ENCODE measurements around the gene GLTP. TPM values are rescaled to one million over a fixed set of nuclear protein-coding genes. Genes with fewer than 3 reads are reported as not detected.

Gene GLTP
- total RNA-seq, 1 experiment from 2014 or later: 78.2 TPM

DNA sequence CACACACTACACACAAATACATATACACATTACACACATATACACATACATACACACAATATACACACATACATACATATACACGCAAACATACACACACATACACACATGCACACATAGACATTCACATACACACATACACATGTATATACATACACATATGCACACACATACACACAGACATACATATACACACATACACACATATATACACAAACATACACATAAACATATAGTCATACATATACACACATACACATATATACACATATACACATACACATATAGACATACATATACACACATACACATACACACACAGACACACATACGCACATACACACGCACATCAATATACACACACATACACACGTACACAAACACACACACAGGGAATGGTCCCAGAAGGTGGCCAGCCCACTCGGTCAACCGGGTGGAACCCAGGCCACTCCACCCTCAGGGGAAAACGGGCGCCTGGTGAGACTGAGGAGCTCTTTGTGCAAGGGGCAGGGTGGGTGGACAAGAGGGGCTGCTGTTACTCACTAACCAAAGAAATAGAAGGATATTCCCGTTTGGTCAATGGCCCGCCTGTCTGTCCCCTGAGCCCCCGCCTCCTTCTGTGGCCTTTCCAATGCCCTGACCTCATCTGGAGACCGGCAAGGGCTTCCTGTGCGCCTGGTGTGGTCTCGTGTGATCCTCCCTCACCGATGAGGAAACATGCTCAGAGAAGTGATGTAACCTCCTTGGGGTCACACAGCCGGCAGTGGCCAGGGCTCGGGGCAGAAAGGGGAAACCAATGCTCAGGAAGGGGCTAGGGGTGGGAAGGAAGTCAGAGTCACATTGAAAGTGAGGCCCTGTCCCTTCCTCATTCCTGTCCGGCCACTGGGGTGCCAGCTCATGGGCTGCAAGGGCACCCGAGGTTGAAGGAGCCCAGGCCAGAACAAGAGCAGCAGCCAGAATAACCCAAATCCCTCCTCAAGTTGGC lies 52.5 kb downstream of the GLTP start:
- Histone ChIP-seq H3K9ac (ENCODE audit: low read length) (no peak overlapping the region), H3K4me3 (ENCODE audit: low read length) (no peak overlapping the region), H3K9me3 (ENCODE audit: low read length) (no peaks in the 10 kb centered on the region), H3K79me2 (ENCODE audit: low read length) (no peaks in the 10 kb centered on the region), H3K27me3 (ENCODE audit: low read length) (no peaks in the 10 kb centered on the region), H3K36me3 (ENCODE audit: low read depth, low read length) (no peaks in the 10 kb centered on the region), H3F3A (ENCODE audit: low read length, unreplicated experiment) (no peaks in the 10 kb centered on the region), H3K27ac (ENCODE audit: low read length) (no peak overlapping the region), H3K4me1 (ENCODE audit: insufficient read depth, low read length) (peaks cover 7% of the 10 kb centered on the region), H3K9me2 (replicated peaks; ENCODE audit: low read length) (no peaks in the 10 kb centered on the region), H4K20me1 (ENCODE audit: low read length) (no peaks in the 10 kb centered on the region), H3K4me2 (ENCODE audit: low read length) (no peak overlapping the region), H2AFZ (ENCODE audit: low read length) (no peak overlapping the region)
- DNase-seq (no peak), ATAC-seq (no peak)
- no TSS peak for BruUV-seq (replicated peaks)
- intact Hi-C loops (cut with micrococcal nuclease): no loop called here
- POLR2A ChIA-PET (ENCODE audit: unreplicated experiment): no interaction called here
- no peak for TF ChIP-seq EZH2phosphoT487 (IDR thresholded peaks at IDR 0.05; ENCODE audit: borderline replicate concordance, low read length)
- TF ChIP-seq CTCF (conservative IDR thresholded peaks at IDR 0.05; ENCODE audit: low read depth, low read length): no peak
- TF ChIP-seq EZH2 (IDR thresholded peaks at IDR 0.05; ENCODE audit: low read length, unreplicated experiment): no peak
- CTCF ChIA-PET: no interaction called here

GRCh38 chr12:109827080-109827479 lies 53.3 kb downstream of the GLTP start:
- Histone ChIP-seq H3K9me3 (ENCODE audit: low read length) (no peaks in the 10 kb centered on the region), H3F3A (ENCODE audit: low read length, unreplicated experiment) (no peaks in the 10 kb centered on the region), H3K27me3 (ENCODE audit: low read length) (no peaks in the 10 kb centered on the region), H3K9me2 (replicated peaks; ENCODE audit: low read length) (no peaks in the 10 kb centered on the region), H3K4me2 (ENCODE audit: low read length) (no peak overlapping the region), H3K79me2 (ENCODE audit: low read length) (no peaks in the 10 kb centered on the region), H4K20me1 (ENCODE audit: low read length) (no peaks in the 10 kb centered on the region), H3K9ac (ENCODE audit: low read length) (no peak overlapping the region), H3K27ac (ENCODE audit: low read length) (no peak overlapping the region), H2AFZ (ENCODE audit: low read length) (no peak overlapping the region), H3K4me1 (ENCODE audit: insufficient read depth, low read length) (peaks cover 14% of the 10 kb centered on the region), H3K36me3 (ENCODE audit: low read depth, low read length) (no peaks in the 10 kb centered on the region), H3K4me3 (ENCODE audit: low read length) (no peak overlapping the region)
- DNase-seq: no peak
- BruUV-seq (replicated peaks): no TSS peak
- TF ChIP-seq EZH2phosphoT487 (IDR thresholded peaks at IDR 0.05; ENCODE audit: borderline replicate concordance, low read length): no peak
- TF ChIP-seq CTCF (conservative IDR thresholded peaks at IDR 0.05; ENCODE audit: low read depth, low read length): no peak
- TF ChIP-seq EZH2 (IDR thresholded peaks at IDR 0.05; ENCODE audit: low read length, unreplicated experiment): no peak
- ChIA-PET CTCF (no interaction called here), POLR2A (ENCODE audit: unreplicated experiment) (no interaction called here)
- no peak for ATAC-seq
- intact Hi-C loops (cut with micrococcal nuclease): no loop called here

DNA sequence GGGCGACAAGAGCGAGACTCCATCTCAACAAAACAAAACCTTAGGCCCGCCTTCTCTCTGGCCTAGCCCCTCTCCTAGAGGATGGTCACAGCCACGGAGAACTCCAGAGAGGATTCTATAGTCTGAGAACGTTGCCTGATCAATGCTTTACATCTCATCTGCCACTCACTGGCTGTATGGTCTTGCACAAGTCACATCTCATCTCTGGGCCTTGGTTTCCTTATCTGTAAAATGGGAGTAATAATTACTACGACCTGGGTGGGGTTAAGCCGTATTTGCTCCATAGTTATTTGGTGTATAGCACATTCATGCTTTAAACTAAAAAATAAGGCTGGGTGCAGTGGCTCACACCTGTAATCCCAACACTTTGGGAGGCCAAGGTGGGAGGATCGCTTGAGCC lies 55.6 kb downstream of the GLTP start:
- Histone ChIP-seq H3K4me3 (ENCODE audit: low read length) (no peak overlapping the region), H2AFZ (ENCODE audit: low read length) (no peak overlapping the region), H3K9ac (ENCODE audit: low read length) (no peak overlapping the region), H3F3A (ENCODE audit: low read length, unreplicated experiment) (no peaks in the 10 kb centered on the region), H3K9me2 (replicated peaks; ENCODE audit: low read length) (no peaks in the 10 kb centered on the region), H4K20me1 (ENCODE audit: low read length) (no peaks in the 10 kb centered on the region), H3K27me3 (ENCODE audit: low read length) (no peaks in the 10 kb centered on the region), H3K9me3 (ENCODE audit: low read length) (no peaks in the 10 kb centered on the region), H3K36me3 (ENCODE audit: low read depth, low read length) (no peaks in the 10 kb centered on the region), H3K4me2 (ENCODE audit: low read length) (no peak overlapping the region), H3K79me2 (ENCODE audit: low read length) (no peaks in the 10 kb centered on the region), H3K27ac (ENCODE audit: low read length) (no peak overlapping the region), H3K4me1 (ENCODE audit: insufficient read depth, low read length) (peaks cover 14% of the 10 kb centered on the region)
- intact Hi-C loops (cut with micrococcal nuclease): no loop called here
- POLR2A ChIA-PET (ENCODE audit: unreplicated experiment): no interaction called here
- TF ChIP-seq CTCF (conservative IDR thresholded peaks at IDR 0.05; ENCODE audit: low read depth, low read length) (no peak), EZH2 (IDR thresholded peaks at IDR 0.05; ENCODE audit: low read length, unreplicated experiment) (no peak), EZH2phosphoT487 (IDR thresholded peaks at IDR 0.05; ENCODE audit: borderline replicate concordance, low read length) (no peak)
- CTCF ChIA-PET: no interaction called here
- BruUV-seq (replicated peaks): no TSS peak
- ATAC-seq (no peak), DNase-seq (no peak)

All from PC-3 (cell line).